ENCODE data around the gene TNS2.

DNA sequence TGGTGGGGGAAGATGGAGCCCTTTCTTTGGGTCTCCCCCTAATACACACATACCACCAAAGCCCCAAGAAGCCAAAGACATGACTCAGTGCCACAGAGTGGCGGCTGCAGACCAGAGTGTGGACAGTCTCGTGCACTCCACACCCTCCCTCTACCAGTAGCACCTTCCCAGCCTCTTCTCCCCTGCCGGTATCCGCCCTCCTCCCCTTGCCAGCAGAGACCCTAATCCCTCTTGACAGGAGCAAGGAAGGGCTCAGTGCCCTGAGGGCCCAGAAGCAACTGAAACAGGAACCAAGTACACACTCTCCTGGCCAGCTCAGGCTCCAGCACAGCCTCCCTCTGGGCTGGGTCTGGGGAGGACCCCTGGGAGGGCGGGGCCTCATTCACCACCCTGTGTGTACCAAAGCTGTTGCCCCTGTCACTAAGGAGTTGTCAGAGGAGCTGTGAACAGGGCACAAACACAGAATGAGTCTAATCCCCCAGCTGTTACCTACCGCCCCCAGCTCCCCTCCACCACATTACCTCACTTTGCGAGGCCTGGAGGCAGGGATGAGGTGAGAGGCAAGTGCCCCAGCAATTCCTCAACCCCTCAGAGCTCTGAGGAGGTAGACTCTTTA is 21.1 kb downstream of the TNS2 start:
- TF ChIP-seq, protein P1, sequence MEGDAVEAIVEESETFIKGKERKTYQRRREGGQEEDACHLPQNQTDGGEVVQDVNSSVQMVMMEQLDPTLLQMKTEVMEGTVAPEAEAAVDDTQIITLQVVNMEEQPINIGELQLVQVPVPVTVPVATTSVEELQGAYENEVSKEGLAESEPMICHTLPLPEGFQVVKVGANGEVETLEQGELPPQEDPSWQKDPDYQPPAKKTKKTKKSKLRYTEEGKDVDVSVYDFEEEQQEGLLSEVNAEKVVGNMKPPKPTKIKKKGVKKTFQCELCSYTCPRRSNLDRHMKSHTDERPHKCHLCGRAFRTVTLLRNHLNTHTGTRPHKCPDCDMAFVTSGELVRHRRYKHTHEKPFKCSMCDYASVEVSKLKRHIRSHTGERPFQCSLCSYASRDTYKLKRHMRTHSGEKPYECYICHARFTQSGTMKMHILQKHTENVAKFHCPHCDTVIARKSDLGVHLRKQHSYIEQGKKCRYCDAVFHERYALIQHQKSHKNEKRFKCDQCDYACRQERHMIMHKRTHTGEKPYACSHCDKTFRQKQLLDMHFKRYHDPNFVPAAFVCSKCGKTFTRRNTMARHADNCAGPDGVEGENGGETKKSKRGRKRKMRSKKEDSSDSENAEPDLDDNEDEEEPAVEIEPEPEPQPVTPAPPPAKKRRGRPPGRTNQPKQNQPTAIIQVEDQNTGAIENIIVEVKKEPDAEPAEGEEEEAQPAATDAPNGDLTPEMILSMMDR (conservative IDR thresholded peaks at IDR 0.05; ENCODE audit: low read depth in 2 of 2): no peak
- TF ChIP-seq JUNB (IDR thresholded peaks at IDR 0.05; ENCODE audit: unreplicated experiment): no peak
- no peak for TF ChIP-seq NANOG (IDR thresholded peaks at IDR 0.05; ENCODE audit: borderline replicate concordance)
- no peak for TF ChIP-seq POLR2AphosphoS5 (IDR thresholded peaks at IDR 0.05; ENCODE audit: low read depth)
- TF ChIP-seq EZH2 (IDR thresholded peaks at IDR 0.05; ENCODE audit: low read depth, unreplicated experiment): no peak
- TF ChIP-seq, protein P2, sequence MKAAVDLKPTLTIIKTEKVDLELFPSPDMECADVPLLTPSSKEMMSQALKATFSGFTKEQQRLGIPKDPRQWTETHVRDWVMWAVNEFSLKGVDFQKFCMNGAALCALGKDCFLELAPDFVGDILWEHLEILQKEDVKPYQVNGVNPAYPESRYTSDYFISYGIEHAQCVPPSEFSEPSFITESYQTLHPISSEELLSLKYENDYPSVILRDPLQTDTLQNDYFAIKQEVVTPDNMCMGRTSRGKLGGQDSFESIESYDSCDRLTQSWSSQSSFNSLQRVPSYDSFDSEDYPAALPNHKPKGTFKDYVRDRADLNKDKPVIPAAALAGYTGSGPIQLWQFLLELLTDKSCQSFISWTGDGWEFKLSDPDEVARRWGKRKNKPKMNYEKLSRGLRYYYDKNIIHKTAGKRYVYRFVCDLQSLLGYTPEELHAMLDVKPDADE (IDR thresholded peaks at IDR 0.05): no peak
- TF ChIP-seq CREB1 (CRISPR knock-in tag; IDR thresholded peaks at IDR 0.05; ENCODE audit: low read depth): no peak
- TF ChIP-seq, protein P3, sequence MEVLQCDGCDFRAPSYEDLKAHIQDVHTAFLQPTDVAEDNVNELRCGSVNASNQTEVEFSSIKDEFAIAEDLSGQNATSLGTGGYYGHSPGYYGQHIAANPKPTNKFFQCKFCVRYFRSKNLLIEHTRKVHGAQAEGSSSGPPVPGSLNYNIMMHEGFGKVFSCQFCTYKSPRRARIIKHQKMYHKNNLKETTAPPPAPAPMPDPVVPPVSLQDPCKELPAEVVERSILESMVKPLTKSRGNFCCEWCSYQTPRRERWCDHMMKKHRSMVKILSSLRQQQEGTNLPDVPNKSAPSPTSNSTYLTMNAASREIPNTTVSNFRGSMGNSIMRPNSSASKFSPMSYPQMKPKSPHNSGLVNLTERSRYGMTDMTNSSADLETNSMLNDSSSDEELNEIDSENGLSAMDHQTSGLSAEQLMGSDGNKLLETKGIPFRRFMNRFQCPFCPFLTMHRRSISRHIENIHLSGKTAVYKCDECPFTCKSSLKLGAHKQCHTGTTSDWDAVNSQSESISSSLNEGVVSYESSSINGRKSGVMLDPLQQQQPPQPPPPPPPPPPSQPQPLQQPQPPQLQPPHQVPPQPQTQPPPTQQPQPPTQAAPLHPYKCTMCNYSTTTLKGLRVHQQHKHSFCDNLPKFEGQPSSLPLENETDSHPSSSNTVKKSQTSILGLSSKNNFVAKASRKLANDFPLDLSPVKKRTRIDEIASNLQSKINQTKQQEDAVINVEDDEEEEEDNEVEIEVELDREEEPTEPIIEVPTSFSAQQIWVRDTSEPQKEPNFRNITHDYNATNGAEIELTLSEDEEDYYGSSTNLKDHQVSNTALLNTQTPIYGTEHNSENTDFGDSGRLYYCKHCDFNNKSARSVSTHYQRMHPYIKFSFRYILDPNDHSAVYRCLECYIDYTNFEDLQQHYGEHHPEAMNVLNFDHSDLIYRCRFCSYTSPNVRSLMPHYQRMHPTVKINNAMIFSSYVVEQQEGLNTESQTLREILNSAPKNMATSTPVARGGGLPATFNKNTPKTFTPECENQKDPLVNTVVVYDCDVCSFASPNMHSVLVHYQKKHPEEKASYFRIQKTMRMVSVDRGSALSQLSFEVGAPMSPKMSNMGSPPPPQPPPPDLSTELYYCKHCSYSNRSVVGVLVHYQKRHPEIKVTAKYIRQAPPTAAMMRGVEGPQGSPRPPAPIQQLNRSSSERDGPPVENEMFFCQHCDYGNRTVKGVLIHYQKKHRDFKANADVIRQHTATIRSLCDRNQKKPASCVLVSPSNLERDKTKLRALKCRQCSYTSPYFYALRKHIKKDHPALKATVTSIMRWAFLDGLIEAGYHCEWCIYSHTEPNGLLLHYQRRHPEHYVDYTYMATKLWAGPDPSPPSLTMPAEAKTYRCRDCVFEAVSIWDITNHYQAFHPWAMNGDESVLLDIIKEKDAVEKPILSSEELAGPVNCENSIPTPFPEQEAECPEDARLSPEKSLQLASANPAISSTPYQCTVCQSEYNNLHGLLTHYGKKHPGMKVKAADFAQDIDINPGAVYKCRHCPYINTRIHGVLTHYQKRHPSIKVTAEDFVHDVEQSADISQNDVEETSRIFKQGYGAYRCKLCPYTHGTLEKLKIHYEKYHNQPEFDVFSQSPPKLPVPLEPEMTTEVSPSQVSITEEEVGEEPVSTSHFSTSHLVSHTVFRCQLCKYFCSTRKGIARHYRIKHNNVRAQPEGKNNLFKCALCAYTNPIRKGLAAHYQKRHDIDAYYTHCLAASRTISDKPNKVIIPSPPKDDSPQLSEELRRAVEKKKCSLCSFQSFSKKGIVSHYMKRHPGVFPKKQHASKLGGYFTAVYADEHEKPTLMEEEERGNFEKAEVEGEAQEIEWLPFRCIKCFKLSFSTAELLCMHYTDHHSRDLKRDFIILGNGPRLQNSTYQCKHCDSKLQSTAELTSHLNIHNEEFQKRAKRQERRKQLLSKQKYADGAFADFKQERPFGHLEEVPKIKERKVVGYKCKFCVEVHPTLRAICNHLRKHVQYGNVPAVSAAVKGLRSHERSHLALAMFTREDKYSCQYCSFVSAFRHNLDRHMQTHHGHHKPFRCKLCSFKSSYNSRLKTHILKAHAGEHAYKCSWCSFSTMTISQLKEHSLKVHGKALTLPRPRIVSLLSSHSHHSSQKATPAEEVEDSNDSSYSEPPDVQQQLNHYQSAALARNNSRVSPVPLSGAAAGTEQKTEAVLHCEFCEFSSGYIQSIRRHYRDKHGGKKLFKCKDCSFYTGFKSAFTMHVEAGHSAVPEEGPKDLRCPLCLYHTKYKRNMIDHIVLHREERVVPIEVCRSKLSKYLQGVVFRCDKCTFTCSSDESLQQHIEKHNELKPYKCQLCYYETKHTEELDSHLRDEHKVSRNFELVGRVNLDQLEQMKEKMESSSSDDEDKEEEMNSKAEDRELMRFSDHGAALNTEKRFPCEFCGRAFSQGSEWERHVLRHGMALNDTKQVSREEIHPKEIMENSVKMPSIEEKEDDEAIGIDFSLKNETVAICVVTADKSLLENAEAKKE (CRISPR knock-in tag; IDR thresholded peaks at IDR 0.05): no peak
- TF ChIP-seq, protein P4, sequence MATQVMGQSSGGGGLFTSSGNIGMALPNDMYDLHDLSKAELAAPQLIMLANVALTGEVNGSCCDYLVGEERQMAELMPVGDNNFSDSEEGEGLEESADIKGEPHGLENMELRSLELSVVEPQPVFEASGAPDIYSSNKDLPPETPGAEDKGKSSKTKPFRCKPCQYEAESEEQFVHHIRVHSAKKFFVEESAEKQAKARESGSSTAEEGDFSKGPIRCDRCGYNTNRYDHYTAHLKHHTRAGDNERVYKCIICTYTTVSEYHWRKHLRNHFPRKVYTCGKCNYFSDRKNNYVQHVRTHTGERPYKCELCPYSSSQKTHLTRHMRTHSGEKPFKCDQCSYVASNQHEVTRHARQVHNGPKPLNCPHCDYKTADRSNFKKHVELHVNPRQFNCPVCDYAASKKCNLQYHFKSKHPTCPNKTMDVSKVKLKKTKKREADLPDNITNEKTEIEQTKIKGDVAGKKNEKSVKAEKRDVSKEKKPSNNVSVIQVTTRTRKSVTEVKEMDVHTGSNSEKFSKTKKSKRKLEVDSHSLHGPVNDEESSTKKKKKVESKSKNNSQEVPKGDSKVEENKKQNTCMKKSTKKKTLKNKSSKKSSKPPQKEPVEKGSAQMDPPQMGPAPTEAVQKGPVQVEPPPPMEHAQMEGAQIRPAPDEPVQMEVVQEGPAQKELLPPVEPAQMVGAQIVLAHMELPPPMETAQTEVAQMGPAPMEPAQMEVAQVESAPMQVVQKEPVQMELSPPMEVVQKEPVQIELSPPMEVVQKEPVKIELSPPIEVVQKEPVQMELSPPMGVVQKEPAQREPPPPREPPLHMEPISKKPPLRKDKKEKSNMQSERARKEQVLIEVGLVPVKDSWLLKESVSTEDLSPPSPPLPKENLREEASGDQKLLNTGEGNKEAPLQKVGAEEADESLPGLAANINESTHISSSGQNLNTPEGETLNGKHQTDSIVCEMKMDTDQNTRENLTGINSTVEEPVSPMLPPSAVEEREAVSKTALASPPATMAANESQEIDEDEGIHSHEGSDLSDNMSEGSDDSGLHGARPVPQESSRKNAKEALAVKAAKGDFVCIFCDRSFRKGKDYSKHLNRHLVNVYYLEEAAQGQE (IDR thresholded peaks at IDR 0.05; ENCODE audit: unreplicated experiment): no peak
- TF ChIP-seq ZNF114 (CRISPR knock-in tag; IDR thresholded peaks at IDR 0.05): no peak
- TF ChIP-seq EZH2phosphoT487 (IDR thresholded peaks at IDR 0.05; ENCODE audit: unreplicated experiment): no peak

All from GM23338 (cell line).